Upper lobe of right lung (tissue), 1 donor: ENCODE measurements around the gene TRPM1. TPM values are rescaled to one million over a fixed set of nuclear protein-coding genes. Genes with fewer than 3 reads are reported as not detected.
A peak's percentile ranks its signal among the peaks of the same experiment; 100 is the strongest.

Source experiments
- ATAC-seq: fragments of 200-7000 bp; cut with Tn5 transposase; one replicate; pipeline ENCODE4 v1.9.1; 2020; ENCODE audit warnings: mild to moderate bottlenecking, moderate library complexity
- DNase-seq: peaks from one replicate; pipeline ENCODE4 v3.0.0-alpha.2; 2020
- H3K27ac ChIP-seq: fragments of 200-600 bp; one replicate; pipeline ENCODE4 v1.8.0; 2022
- H3K27me3 ChIP-seq: fragments of 200-600 bp; one replicate; pipeline ENCODE4 v1.8.0; 2022; ENCODE audit warnings: mild to moderate bottlenecking
- H3K36me3 ChIP-seq: fragments of 200-600 bp; one replicate; pipeline ENCODE4 v1.8.0; 2022
- H3K4me1 ChIP-seq: fragments of 200-600 bp; one replicate; pipeline ENCODE4 v1.8.0; 2022
- H3K4me3 ChIP-seq: fragments of 200-600 bp; one replicate; pipeline ENCODE4 v1.8.0; 2022; ENCODE audit warnings: mild to moderate bottlenecking
- H3K9me3 ChIP-seq: fragments of 200-600 bp; one replicate; pipeline ENCODE4 v1.8.0; 2022
- intact Hi-C: fragments of 100-400 bp; cut with DNase I; formaldehyde crosslinking; loops from one replicate; pipeline ENCODE4 v1.11.0; 2022
- total RNA-seq: library from RNA; stranded (reverse); fragmentation: NEBNext Ultra II Directional; extraction: Animal tissue kit (Norgen Biotek cat#: 25700); gene quantifications from one replicate; pipeline ENCODE4 v1.2.1, GENCODE V29; 2021
- TF ChIP-seq, protein P1 (sequence below): fragments of 200-600 bp; IDR thresholded peaks from one replicate; pipeline ENCODE4 v1.8.0; 2022; ENCODE audit warnings: antibody characterized with exemption
- donor health status: DM: no; HTN: yes; CAD: no; lungs with severe emphysema.

TRPM1 gene
- total RNA-seq, 1 donor from 2014 or later = not detected

DNA sequence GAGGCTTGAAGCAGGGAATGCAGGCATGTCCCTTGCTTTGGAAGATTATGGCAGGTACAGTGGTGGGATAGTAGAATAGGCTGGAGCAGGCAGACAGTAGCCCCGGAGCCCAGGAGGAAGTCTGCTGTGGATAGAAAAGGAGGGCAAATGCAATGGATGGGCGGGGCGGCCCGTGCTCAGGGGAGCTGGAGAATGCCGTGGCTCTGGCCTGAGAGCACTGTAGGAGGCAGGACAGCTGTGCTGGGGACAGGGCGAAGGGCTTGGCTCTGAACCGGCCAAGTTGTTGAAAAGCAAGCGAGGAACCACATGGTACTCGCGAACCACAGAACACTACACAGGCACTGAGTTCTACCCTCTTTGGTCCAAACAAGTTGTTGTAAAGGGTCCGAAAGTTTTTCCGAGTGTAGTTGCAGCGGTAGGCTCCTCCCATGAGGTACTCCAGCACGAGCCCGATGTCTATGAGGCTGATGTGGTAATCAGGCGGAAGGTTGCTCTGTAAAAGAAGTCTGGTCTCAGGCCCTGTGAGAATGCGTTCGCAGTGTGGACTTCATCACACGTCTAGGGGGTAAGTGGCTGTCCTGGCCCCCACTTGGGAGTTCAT lies 54.7 kb downstream of the TRPM1 start:
- intact Hi-C loops = no loop called here
- TF ChIP-seq, protein P1, sequence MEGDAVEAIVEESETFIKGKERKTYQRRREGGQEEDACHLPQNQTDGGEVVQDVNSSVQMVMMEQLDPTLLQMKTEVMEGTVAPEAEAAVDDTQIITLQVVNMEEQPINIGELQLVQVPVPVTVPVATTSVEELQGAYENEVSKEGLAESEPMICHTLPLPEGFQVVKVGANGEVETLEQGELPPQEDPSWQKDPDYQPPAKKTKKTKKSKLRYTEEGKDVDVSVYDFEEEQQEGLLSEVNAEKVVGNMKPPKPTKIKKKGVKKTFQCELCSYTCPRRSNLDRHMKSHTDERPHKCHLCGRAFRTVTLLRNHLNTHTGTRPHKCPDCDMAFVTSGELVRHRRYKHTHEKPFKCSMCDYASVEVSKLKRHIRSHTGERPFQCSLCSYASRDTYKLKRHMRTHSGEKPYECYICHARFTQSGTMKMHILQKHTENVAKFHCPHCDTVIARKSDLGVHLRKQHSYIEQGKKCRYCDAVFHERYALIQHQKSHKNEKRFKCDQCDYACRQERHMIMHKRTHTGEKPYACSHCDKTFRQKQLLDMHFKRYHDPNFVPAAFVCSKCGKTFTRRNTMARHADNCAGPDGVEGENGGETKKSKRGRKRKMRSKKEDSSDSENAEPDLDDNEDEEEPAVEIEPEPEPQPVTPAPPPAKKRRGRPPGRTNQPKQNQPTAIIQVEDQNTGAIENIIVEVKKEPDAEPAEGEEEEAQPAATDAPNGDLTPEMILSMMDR = no peak
- no peak for DNase-seq

GRCh38 chr15:31045606-31046005 lies 55.9 kb downstream of the TRPM1 start:
- intact Hi-C loops = no loop called here
- Histone ChIP-seq H3K27me3 (no peaks in the 10 kb centered on the region), H3K36me3 (no peaks in the 10 kb centered on the region), H3K4me3 (no peak overlapping the region), H3K4me1 (no peaks in the 10 kb centered on the region), H3K9me3 (no peaks in the 10 kb centered on the region), H3K27ac (no peak overlapping the region)
- ATAC-seq = no peak
- DNase-seq = no peak
- TF ChIP-seq, protein P1 = no peak

More for the DNA sequence above, 54.7 kb downstream of the TRPM1 start:
- H3K27me3 ChIP-seq = no peaks in the 10 kb centered on the region
- no peaks in the 10 kb centered on the region for H3K9me3 ChIP-seq
- no peak overlapping the region for H3K4me3 ChIP-seq
- ATAC-seq = peak; percentile 46
- H3K36me3 ChIP-seq = no peaks in the 10 kb centered on the region
- no peak overlapping the region for H3K27ac ChIP-seq
- H3K4me1 ChIP-seq = no peaks in the 10 kb centered on the region

DNA sequence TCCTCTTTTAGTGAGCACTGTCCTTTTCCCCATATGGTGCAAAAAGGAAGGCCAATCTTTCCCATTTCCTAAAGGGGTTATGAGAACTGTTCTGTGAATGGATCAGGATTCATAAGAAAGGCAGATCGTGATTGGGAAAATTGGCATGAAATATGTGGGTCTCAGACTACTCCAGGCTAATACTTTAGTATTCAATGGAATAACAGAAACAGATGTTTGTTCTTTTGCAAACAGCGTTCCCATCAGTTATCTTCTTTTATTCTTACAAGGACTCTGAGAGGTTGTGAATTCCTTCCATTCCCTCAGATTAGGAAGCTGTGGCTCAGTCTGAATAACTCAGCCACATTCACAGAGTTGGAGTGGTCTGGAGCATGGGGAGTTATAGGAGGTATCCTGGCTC lies 58.8 kb downstream of the TRPM1 start:
- DNase-seq (no peak), ATAC-seq (no peak)
- TF ChIP-seq, protein P1 = no peak
- Histone ChIP-seq H3K27ac (no peak overlapping the region), H3K9me3 (no peaks in the 10 kb centered on the region), H3K27me3 (no peaks in the 10 kb centered on the region), H3K4me3 (no peak overlapping the region), H3K36me3 (no peaks in the 10 kb centered on the region), H3K4me1 (no peaks in the 10 kb centered on the region)
- intact Hi-C loops = no loop called here

DNA sequence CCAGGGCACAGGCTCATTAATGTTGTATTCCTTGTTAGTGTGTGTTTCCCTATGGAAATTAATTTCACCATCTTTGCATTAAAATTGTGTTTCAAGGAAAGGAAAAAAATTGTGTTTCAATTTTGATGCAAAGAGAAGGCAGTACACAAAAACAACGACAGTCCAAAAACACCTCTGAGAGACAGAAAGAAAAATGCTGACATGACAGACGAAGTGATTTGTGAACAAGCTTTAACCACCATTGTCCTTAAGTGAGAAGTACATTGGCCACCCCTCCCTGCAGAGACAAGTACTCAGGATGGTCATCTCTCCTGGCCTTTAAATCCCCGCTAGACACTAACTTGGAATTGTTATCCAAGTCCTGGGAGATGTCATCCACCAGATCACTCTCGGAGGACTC lies 59.9 kb downstream of the TRPM1 start:
- Histone ChIP-seq H3K9me3 (no peaks in the 10 kb centered on the region), H3K4me3 (no peak overlapping the region), H3K27ac (no peak overlapping the region), H3K36me3 (no peaks in the 10 kb centered on the region), H3K27me3 (no peaks in the 10 kb centered on the region), H3K4me1 (no peaks in the 10 kb centered on the region)
- ATAC-seq (no peak), DNase-seq (no peak)
- TF ChIP-seq, protein P1 = no peak
- intact Hi-C loops = no loop called here

DNA sequence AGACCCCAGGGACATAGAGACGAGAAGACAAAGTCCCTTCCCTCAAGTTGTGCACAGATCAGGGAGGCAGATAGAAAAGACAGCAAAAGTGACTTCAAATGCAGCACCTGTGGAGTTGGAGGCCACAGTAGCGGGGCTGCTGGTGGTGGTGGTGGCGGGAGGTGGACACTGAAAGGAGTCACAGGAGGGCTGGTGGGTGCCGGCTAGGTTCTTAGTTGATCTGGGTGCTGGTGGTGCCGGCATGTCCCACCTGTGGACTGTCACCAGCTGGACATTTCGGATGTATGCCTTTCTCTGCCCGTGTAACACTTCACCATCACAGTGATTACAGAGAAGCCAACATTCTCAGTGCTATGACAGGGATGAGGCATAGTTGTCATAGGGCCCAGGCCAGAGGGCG lies 60.9 kb downstream of the TRPM1 start:
- intact Hi-C loops = no loop called here

More for the DNA sequence above, 60.9 kb downstream of the TRPM1 start:
- H3K4me1 ChIP-seq = no peaks in the 10 kb centered on the region
- TF ChIP-seq, protein P1 = no peak
- DNase-seq = no peak
- no peaks in the 10 kb centered on the region for H3K9me3 ChIP-seq
- H3K4me3 ChIP-seq = no peak overlapping the region
- no peaks in the 10 kb centered on the region for H3K36me3 ChIP-seq
- H3K27ac ChIP-seq = no peak overlapping the region
- no peak for ATAC-seq
- no peaks in the 10 kb centered on the region for H3K27me3 ChIP-seq
